Right cardiac atrium (tissue), 5 donors: ENCODE measurements around the gene CDK6. TPM values are rescaled to one million over a fixed set of nuclear protein-coding genes. Genes with fewer than 3 reads are reported as not detected.
A peak's percentile ranks its signal among the peaks of the same experiment; 100 is the strongest.

Experiments used
- ATAC-seq, 2 donors: fragments of 200-7000 bp; cut with Tn5 transposase; one replicate each; pipeline versions ENCODE4 v1.8.0 to v1.9.1; 2020; ENCODE audit warnings: moderate library complexity in 2 of 2, mild to moderate bottlenecking in 1 of 2
- DNase-seq, 3 donors: peaks; one replicate each; pipeline ENCODE4 v3.0.0-alpha.2; 2020
- H3K27ac ChIP-seq: one replicate; pipeline ENCODE4 v1.5.1; 2013; ENCODE audit warnings: mild to moderate bottlenecking, low read length, control low read depth, moderate library complexity
- H3K27me3 ChIP-seq: one replicate; pipeline ENCODE4 v1.6.1; 2013; ENCODE audit not compliant: control insufficient read depth, insufficient read depth
- H3K4me1 ChIP-seq: one replicate; pipeline ENCODE4 v1.6.1; 2013; ENCODE audit warnings: low read length; ENCODE audit not compliant: control insufficient read depth, insufficient read depth
- H3K4me3 ChIP-seq: one replicate; pipeline ENCODE4 v1.5.1; 2013; ENCODE audit warnings: low read length, control low read depth
- H3K9me3 ChIP-seq: one replicate; pipeline ENCODE4 v1.6.1; 2013; ENCODE audit warnings: low read length; ENCODE audit not compliant: control insufficient read depth
- WGBS: extraction: QIAGEN DNeasy Blood & Tissue Kit; methylation state at CpG from one replicate; pipeline ENCODE4 v1.1.7; 2013; 5-methylcytosine and 5-hydroxymethylcytosine counted together
- intact Hi-C, 4 donors: fragments of 100-400 bp; cut with DNase I; formaldehyde crosslinking; loops; one replicate each; pipeline versions ENCODE4 v1.11.0 to v1.14.0; 2022 to 2023
- polyA plus RNA-seq: library from polyadenylated mRNA; stranded (reverse); fragments of 200-250 nt; gene quantifications from one replicate; pipeline ENCODE4 v1.2.3, GENCODE V29; 2013
- total RNA-seq, 4 donors: library from RNA; stranded (reverse); fragmentation: NEBNext Ultra II Directional; extraction: Animal tissue kit (Norgen Biotek cat#: 25700); gene quantifications; one replicate each; pipeline ENCODE4 v1.2.1, GENCODE V29; 2021
- donor health status: healthy with polysubstance abuse.
- donor health status: DM: no; HTN: yes; CAD: no.
- donor health status: DM: no; HTN: no; CAD: no.
- donor health status: DM: no; HTN: yes; CAD: no; lungs with severe emphysema.
- donor health status: DM: yes; HTN: yes; CAD: no.

The CDK6 gene
- total and polyA plus RNA-seq, 5 donors: 1.8 to 9.7 (median 9.0) TPM

- WGBS: under 1% methylated on average over 53 of the region's 53 CpGs
- Histone ChIP-seq H3K9me3 (no peaks in the 10 kb centered on the region), H3K4me1 (no peaks in the 10 kb centered on the region), H3K27me3 (no peaks in the 10 kb centered on the region), H3K4me3 (peak overlapping the region; percentile 60), H3K27ac (peak overlapping the region; percentile 90)
- intact Hi-C loops: loop anchor here (5.0 to 10.0 kb wide), 7 partner anchors 50 to 212 kb away; no protein-coding TSS in a partner anchor
- peak; percentile 26 to 73 (median 61) for DNase-seq
- no peak for ATAC-seq
Measured at GRCh38 chr7:92834507-92835260, 1.7 kb downstream of the CDK6 start.

GRCh38 chr7:92833766-92834506, 2.4 kb downstream of the CDK6 start:
- intact Hi-C loops: loop anchor here (5.0 to 10.0 kb wide), 7 partner anchors 49 to 212 kb away; no protein-coding TSS in a partner anchor
- WGBS: under 1% methylated on average over 54 of the region's 54 CpGs
- H3K9me3 ChIP-seq: no peaks in the 10 kb centered on the region
- ATAC-seq (peak; percentile 88 to 89), DNase-seq (peak; percentile 79 to 93 (median 93))
- peak overlapping the region; percentile 60 for H3K4me3 ChIP-seq
- H3K27ac ChIP-seq: peak overlapping the region; percentile 90
- H3K4me1 ChIP-seq: no peaks in the 10 kb centered on the region
- H3K27me3 ChIP-seq: no peaks in the 10 kb centered on the region

GRCh38 chr7:92833024-92833765, 3.2 kb downstream of the CDK6 start:
- under 1% methylated on average over 83 of the region's 83 CpGs for WGBS

GRCh38 chr7:92832534-92833023, 3.8 kb downstream of the CDK6 start:
- no peak for DNase-seq
- ATAC-seq: no peak
- Histone ChIP-seq H3K4me1 (no peaks in the 10 kb centered on the region), H3K9me3 (no peaks in the 10 kb centered on the region), H3K4me3 (peak overlapping the region; percentile 60), H3K27ac (peak overlapping the region; percentile 90), H3K27me3 (no peaks in the 10 kb centered on the region)
- 5% methylated on average over 18 of the region's 18 CpGs for WGBS
- intact Hi-C loops: loop anchor here (5.0 to 10.0 kb wide), 7 partner anchors 48 to 210 kb away; no protein-coding TSS in a partner anchor

More at GRCh38 chr7:92833024-92833765, 3.2 kb downstream of the CDK6 start:
- H3K4me3 ChIP-seq: peak overlapping the region; percentile 60
- H3K27me3 ChIP-seq: no peaks in the 10 kb centered on the region
- peak overlapping the region; percentile 90 for H3K27ac ChIP-seq
- intact Hi-C loops: loop anchor here (5.0 to 10.0 kb wide), 7 partner anchors 48 to 211 kb away; no protein-coding TSS in a partner anchor
- no peaks in the 10 kb centered on the region for H3K4me1 ChIP-seq
- ATAC-seq: peak; percentile 79 to 82
- DNase-seq: peak; percentile 81 to 94 (median 94)
- H3K9me3 ChIP-seq: no peaks in the 10 kb centered on the region

- intact Hi-C loops: loop anchor here (5.0 to 10.0 kb wide), 7 partner anchors 47 to 210 kb away; no protein-coding TSS in a partner anchor
- Histone ChIP-seq H3K9me3 (no peaks in the 10 kb centered on the region), H3K27ac (no peak overlapping the region), H3K27me3 (no peaks in the 10 kb centered on the region), H3K4me1 (no peaks in the 10 kb centered on the region), H3K4me3 (peak overlapping the region; percentile 60)
- 59% methylated on average over 7 of the region's 7 CpGs for WGBS
- DNase-seq (no peak), ATAC-seq (no peak)
Measured at GRCh38 chr7:92831716-92832533, 4.4 kb downstream of the CDK6 start.

- H3K27ac ChIP-seq: no peak overlapping the region
- H3K9me3 ChIP-seq: no peaks in the 10 kb centered on the region
- no peak overlapping the region for H3K4me3 ChIP-seq
Measured at GRCh38 chr7:92830532-92831110, 5.8 kb downstream of the CDK6 start.

DNA sequence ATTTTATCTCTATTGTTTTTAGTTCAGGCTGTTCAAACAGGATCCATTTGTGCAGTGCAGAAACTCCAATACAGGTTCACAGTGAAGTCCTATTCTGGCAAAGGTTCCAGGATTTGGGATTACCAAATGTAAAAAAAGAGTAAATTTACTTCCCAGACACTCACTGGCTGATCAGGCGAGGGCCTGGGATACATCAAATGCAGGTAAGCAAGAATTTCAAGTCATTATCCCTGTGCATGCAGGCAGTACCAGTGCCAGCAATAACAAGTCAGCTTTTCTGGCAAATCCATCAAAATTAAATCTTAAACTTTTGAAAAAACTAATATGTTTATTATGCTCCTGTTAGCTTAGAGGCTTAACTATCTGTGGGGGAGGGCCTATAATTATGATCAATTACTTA, 6.3 kb downstream of the CDK6 start:
- WGBS: 98% methylated on average over 1 of the region's 1 CpG
- ATAC-seq: no peak
- DNase-seq: no peak
- intact Hi-C loops: loop anchor here (5.0 to 10.0 kb wide), 7 partner anchors 45 to 208 kb away; no protein-coding TSS in a partner anchor
- Histone ChIP-seq H3K27ac (no peak overlapping the region), H3K4me1 (peaks cover 1% of the 10 kb centered on the region), H3K27me3 (no peaks in the 10 kb centered on the region), H3K4me3 (no peak overlapping the region), H3K9me3 (no peaks in the 10 kb centered on the region)

More at GRCh38 chr7:92830532-92831110, 5.8 kb downstream of the CDK6 start:
- no peak for ATAC-seq
- intact Hi-C loops: loop anchor here (5.0 to 10.0 kb wide), 7 partner anchors 46 to 208 kb away; no protein-coding TSS in a partner anchor
- Histone ChIP-seq H3K27me3 (no peaks in the 10 kb centered on the region), H3K4me1 (no peaks in the 10 kb centered on the region)
- WGBS: 61% methylated on average over 6 of the region's 6 CpGs
- no peak for DNase-seq

DNA sequence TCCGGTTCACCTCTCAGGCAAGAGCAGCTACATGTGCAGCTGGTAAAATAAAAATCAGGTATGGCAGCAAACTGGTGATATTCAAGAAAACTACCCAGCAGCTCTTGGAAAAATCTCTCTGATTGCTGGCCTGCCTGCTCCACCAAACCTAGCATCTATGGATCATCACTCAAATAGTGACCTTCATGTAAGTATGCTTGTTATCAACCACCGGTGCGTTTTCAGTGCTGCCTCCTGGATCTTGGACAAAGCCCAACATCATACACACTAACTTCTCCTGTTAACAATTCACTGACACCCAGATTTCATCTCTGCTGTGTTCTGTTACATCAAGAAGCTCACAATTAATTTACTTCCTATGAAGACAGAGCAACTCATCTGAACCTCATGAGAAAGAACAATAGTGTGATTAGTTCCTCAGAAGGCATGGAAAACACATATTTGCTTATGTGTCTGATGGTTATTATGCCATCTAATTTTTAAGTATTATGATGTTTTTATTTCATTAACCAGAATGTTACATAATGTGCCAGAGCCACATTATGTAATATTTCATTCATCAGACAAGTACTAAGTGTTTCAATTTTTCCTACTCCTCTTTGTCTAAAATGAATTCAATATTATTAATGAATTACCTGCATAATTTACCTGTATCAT, 8.8 kb downstream of the CDK6 start:
- Histone ChIP-seq H3K9me3 (no peaks in the 10 kb centered on the region), H3K4me3 (no peak overlapping the region), H3K27ac (no peak overlapping the region), H3K27me3 (no peaks in the 10 kb centered on the region), H3K4me1 (peaks cover 1% of the 10 kb centered on the region)
- DNase-seq (no peak), ATAC-seq (no peak)
- 32% methylated on average over 3 of the region's 3 CpGs for WGBS
- intact Hi-C loops: no loop called here

- Histone ChIP-seq H3K9me3 (no peaks in the 10 kb centered on the region), H3K27ac (no peak overlapping the region), H3K4me1 (peaks cover 1% of the 10 kb centered on the region), H3K27me3 (no peaks in the 10 kb centered on the region), H3K4me3 (no peak overlapping the region)
- no peak for ATAC-seq
- intact Hi-C loops: no loop called here
- 79% methylated on average over 3 of the region's 3 CpGs for WGBS
- DNase-seq: no peak
Measured at GRCh38 chr7:92826258-92826938, 10.0 kb downstream of the CDK6 start.
